Retinal pigment epithelial cell (primary cell): ENCODE data around the gene C19orf85.
A peak's percentile ranks its signal among the peaks of the same experiment; 100 is the strongest.

Source experiments
- DNase-seq: peaks from one replicate; pipeline ENCODE4 v3.0.0-alpha.2; 2010; ENCODE audit warnings: low read depth
- H3K4me3 ChIP-seq: 2 replicates; pipeline ENCODE4 v1.5.1; 2011; ENCODE audit warnings: mild to moderate bottlenecking, low read length, control low read depth, moderate library complexity
- TF ChIP-seq, protein P1 (sequence below): conservative IDR thresholded peaks from 2 replicates; pipeline ENCODE4 v1.5.1; 2011; ENCODE audit warnings: low read depth, low read length, control low read depth, inconsistent platforms

The C19orf85 gene

DNA sequence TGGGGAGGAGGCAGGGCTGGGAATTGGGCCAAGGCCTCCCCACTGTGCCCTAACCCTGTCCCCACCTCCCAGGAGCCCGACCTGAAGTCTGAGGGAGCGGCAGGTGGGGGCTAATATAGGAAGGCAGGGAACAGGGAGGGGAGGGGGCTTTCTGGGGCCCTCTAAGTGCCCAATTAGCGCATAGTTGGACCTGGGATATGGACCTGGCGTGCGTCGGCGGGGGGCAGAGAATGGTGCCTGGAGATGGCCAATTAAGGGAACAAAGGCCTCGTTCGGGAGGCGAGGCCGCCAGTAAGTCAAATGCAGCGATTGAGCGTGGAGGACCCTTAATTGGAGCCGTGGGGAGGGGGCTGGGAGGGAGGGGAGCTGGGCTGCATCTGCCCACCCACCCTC lies at the start of gene C19orf85:
C19orf85 (minus strand) TSS at position 90 of the 393 bp plus-strand sequence. CDS start 197 bp downstream, outside the sequence.
- no peak within 1 kb of the TSS for H3K4me3 ChIP-seq
- no peak for DNase-seq
- TF ChIP-seq, protein P1, sequence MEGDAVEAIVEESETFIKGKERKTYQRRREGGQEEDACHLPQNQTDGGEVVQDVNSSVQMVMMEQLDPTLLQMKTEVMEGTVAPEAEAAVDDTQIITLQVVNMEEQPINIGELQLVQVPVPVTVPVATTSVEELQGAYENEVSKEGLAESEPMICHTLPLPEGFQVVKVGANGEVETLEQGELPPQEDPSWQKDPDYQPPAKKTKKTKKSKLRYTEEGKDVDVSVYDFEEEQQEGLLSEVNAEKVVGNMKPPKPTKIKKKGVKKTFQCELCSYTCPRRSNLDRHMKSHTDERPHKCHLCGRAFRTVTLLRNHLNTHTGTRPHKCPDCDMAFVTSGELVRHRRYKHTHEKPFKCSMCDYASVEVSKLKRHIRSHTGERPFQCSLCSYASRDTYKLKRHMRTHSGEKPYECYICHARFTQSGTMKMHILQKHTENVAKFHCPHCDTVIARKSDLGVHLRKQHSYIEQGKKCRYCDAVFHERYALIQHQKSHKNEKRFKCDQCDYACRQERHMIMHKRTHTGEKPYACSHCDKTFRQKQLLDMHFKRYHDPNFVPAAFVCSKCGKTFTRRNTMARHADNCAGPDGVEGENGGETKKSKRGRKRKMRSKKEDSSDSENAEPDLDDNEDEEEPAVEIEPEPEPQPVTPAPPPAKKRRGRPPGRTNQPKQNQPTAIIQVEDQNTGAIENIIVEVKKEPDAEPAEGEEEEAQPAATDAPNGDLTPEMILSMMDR: no peak

DNA sequence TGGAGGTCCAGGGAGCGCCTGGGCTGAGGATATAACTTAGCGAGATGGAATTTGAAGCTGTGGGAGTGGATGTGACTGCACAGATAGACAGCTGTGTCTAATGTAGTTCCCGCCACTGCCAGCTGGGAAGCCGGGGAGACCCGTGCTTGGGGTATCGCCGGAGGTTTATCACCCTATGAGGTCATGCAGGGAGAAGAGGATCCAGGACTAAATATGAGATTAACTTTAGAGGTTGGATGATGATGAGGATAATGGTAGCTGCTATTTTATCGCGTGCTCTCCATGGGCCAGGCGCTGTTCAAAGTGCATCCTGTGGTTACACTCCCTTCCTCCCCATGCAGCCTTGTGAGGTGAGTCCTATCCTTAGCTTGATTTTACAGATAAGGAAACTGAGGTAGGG lies 43.6 kb upstream of the C19orf85 start:
- DNase-seq: no peak
- TF ChIP-seq, protein P1: no peak
- no peak overlapping the region for H3K4me3 ChIP-seq

DNA sequence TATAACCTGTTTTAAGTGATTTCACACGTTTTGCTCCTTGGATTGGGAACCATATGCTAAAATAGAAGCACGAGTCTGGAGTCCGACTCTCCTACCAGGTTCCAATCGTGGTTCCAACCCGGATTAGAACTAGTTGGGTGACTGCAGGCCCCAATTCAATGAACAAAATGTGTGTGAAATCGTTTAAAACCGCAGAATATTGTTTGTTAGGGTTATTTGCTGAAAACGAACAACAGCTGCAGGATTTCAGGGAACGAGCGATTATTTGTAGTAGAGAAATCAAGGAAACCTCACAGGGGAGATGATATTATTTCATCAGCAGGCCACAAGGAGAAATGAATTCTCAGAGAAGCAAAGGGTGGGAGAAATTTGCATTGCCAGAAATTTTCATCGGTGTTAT lies 40.4 kb upstream of the C19orf85 start:
- H3K4me3 ChIP-seq: no peak overlapping the region
- DNase-seq: no peak
- TF ChIP-seq, protein P1: no peak

DNA sequence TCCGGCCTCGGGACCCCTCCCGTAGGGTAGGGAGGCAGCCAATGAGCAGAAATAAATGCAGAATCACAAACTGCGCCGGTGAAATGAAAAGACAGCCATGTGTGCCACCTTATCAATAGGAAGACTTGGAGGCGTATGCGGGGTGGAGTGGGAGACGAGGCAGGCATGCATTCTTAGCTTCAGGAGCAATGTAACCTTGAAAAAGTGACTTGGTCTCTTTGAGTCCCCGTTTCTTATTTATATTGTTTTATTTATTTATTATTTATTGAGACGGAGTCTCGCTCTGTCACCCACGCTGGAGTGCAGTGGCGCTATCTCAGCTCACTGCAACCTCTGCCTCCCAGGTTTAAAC lies 39.7 kb upstream of the C19orf85 start:
- TF ChIP-seq, protein P1: no peak
- H3K4me3 ChIP-seq: no peak overlapping the region

DNA sequence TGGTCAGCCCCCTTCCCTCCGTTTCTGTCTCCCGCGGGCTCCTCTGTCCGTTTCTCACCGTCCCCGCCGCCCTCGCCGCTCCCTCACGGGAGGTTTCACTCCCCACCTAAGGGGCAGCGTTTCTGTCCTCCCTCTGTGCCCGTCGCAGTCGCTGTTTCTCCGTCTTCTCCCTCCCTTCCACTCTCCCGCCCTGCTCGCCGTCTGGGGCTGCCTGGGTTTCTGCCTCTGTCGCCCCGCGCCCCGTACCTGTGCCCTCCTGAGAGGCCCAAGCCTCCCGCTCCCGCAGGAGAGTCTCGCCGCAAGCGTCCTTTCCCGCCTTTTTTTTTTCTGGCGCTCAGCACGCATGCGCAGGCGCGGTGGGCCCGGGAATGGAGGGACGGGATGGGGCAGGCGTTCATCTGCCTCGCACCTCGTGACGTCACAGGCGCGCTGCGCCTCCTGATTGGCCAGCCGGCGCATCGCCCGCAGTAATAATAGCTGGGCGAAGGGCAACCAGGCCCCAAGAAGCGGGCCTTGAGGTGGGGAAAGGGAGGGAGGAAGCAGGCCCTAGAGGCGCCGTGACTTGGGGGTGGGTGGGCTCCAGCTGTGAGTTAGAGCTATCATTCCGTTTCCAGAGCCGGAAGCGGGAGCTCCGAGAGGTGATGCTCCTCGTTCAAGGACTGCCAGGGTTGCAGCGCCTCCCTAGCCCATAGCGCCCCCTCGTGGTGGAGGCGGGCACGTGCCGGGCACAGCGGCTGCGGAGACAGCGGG lies 39.1 kb upstream of the C19orf85 start:
- TF ChIP-seq, protein P1: peak; percentile 91
- peak; percentile 63 for DNase-seq
- peak overlapping the region; percentile 57 for H3K4me3 ChIP-seq

More for the DNA sequence above, 39.7 kb upstream of the C19orf85 start:
- no peak for DNase-seq

DNA sequence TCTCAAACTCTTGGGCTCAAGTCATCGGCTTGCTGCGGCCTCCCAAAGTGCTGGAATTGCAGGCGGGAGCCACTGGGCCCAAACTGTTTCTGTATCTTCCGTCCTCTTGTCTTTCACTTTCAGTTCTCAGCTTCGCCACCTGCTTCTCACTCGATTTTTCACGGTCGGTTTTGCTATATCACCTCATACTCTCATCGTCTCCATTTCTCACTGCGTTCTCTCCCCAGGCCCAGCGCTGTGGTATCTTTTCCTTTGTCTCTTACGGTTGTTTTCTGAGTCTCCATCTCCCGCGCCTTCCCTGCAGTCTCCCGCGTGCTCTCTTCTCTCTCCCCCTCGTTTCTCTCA lies 38.6 kb upstream of the C19orf85 start:
- no peak overlapping the region for H3K4me3 ChIP-seq
- TF ChIP-seq, protein P1: no peak
- DNase-seq: no peak

DNA sequence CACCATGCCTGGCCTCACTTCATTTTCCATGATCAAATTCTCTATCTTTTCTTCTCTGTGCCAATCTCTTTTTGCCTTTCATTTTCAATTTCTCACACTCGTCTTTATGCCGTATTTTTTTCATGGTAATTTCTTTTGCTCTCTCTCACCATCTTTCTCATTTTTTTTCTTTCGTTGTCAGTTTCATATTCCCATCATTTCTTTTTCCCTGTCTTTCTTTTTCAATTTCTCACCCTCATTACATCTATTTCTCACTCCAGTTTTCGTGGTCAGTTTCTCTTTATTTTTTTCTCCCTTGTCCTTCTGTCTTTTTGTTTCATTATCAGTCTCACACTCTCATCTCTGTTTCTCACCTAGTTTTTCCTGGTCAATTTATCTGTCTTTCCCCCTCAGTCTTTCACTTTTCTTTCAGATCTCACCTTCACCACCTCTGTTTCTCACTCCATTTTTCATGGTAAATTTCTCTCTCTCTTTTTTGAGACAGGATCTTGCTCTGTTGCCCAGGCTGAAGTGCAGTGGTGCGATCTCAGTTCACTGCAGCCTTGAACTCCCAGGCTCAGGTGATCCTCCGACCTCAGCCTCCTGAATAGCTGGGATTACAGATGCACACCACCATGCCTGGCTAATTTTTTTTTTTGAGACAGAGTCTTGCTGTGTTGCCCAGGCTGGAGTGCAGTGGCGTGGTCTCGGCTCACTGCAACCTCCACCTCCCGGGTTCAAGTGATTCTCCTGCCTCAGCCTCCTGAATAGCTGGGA lies 37.8 kb upstream of the C19orf85 start:
- no peak overlapping the region for H3K4me3 ChIP-seq
- DNase-seq: no peak
- TF ChIP-seq, protein P1: no peak
